Measurements from ENCODE around the gene DGKD.
A peak's percentile ranks its signal among the peaks of the same experiment; 100 is the strongest.

Gene DGKD

GRCh38 chr2:233492078-233492477 is 137.8 kb downstream of the DGKD start:
- no peak for DNase-seq

- no peak for DNase-seq
These were observed 138.5 kb downstream of the DGKD start for GRCh38 chr2:233492751-233493150.

GRCh38 chr2:233495503-233496496 is 141.5 kb downstream of the DGKD start:
- DNase-seq: no peak

- no peak for DNase-seq
These were observed 143.4 kb downstream of the DGKD start for GRCh38 chr2:233497692-233498091.

- no peak for DNase-seq
These were observed 143.8 kb downstream of the DGKD start for GRCh38 chr2:233498126-233498525.

GRCh38 chr2:233499928-233500327 is 145.6 kb downstream of the DGKD start:
- no peak for DNase-seq

- peak in 4 of 56 donors; percentile 6 to 19 (median 12) for DNase-seq
These were observed 147.1 kb downstream of the DGKD start for GRCh38 chr2:233501198-233502076.

- DNase-seq: no peak
These were observed 149.2 kb downstream of the DGKD start for GRCh38 chr2:233503481-233503880.

- DNase-seq: no peak
These were observed 149.8 kb downstream of the DGKD start for GRCh38 chr2:233503947-233504637.

- DNase-seq: no peak
These were observed 159.8 kb downstream of the DGKD start for GRCh38 chr2:233513953-233514655.

GRCh38 chr2:233519787-233520611 is 165.7 kb downstream of the DGKD start:
- no peak for DNase-seq

All from amygdala (tissue), 56 donors.